Testis (tissue), 2 donors: ENCODE results near the gene MEN1.

ENCODE experiments used
- POLR2A ChIP-seq: fragments of 450-650 bp; IDR thresholded peaks from one replicate; pipeline ENCODE4 v1.6.1; 2017; ENCODE audit warnings: antibody characterized with exemption, mild to moderate bottlenecking, moderate library complexity
- TF ChIP-seq, protein P1 (sequence below), 3 experiments: fragments of 450-650 bp in 2 of 3; fragments of 200-600 bp in 1 of 3; sonication (generic) in 1 of 3; IDR thresholded peaks; one replicate each; pipeline ENCODE4 v1.5.1; 2016 to 2019; ENCODE audit warnings: antibody characterized with exemption in 3 of 3, mild to moderate bottlenecking in 2 of 3, moderate library complexity in 1 of 3

DNA sequence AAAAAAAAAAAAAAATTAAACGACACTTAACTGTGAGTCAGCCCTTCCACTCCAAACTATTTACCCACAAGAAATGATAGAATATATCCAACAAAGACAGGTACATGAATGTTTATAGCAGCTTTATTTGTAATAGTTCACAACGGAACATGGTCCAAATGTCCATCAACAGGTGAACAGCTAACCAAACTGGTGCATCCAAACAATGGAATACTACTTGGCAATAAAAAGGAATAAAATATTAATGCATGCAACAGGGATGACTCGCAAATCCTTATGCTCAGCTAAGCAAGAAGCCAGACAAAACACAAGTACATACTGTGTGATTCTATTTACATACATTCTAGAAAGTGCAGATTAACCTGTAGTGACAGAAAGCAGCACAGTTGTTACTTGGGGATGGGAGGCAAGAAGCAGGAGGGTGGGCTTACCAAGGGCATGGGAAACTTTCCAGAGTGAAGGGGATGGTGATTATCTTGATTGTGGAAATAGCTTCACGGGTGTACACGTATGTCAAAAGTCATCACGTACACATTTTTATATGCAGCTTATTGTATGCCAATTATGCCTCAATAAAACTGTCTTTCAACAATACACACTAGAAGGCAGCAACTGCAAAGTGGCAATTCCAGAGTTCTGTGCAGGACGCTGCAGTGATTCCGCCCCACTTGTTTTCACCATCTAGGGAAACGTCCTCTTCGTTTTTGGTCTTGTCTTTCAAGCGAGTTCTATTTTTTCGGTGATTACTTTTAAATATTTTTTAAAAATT, 25.4 kb downstream of the MEN1 start:
- TF ChIP-seq, protein P1, sequence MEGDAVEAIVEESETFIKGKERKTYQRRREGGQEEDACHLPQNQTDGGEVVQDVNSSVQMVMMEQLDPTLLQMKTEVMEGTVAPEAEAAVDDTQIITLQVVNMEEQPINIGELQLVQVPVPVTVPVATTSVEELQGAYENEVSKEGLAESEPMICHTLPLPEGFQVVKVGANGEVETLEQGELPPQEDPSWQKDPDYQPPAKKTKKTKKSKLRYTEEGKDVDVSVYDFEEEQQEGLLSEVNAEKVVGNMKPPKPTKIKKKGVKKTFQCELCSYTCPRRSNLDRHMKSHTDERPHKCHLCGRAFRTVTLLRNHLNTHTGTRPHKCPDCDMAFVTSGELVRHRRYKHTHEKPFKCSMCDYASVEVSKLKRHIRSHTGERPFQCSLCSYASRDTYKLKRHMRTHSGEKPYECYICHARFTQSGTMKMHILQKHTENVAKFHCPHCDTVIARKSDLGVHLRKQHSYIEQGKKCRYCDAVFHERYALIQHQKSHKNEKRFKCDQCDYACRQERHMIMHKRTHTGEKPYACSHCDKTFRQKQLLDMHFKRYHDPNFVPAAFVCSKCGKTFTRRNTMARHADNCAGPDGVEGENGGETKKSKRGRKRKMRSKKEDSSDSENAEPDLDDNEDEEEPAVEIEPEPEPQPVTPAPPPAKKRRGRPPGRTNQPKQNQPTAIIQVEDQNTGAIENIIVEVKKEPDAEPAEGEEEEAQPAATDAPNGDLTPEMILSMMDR (IDR thresholded peaks at IDR 0.05): no peak
- no peak for TF ChIP-seq POLR2A
